Renal cortical epithelial cell (primary cell): ENCODE data around the gene DENND1A. TPM values are rescaled to one million over a fixed set of nuclear protein-coding genes. Genes with fewer than 3 reads are reported as not detected.
"Not testable (repeated sequence)": the region's sequence is repeated elsewhere in the genome, so short reads cannot be mapped to it uniquely, and the experiment has no call there.

Source experiments
- DNase-seq: peaks from one replicate; pipeline ENCODE4 v3.0.0-alpha.2; 2011; ENCODE audit warnings: low read depth
- total RNA-seq: library from RNA; depleted of rRNA; stranded (reverse); fragments of >200 nt; gene quantifications from 2 replicates; pipeline ENCODE4 v1.2.3, GENCODE V29; 2014

DENND1A gene
- total RNA-seq, 1 donor from 2014 or later: 21.5 TPM

DNA sequence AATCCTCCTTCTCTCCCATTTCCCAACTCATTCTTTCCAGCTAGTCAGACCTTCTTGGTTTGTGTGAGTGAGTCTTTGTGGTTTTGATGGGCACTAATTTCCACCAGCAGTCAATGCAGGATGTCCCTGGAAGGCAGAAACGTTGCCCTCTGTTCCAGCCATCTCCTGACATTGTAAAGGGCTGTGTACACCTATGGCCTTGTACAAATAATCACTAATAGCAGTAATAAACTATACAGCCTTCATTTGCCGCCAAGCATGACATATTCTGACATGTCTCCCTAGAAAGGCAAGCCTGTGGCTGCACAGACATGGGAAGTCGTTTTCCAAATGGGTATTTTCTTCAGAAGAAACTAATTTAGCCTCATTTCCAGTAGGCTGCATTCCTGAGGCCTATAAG, 18.4 kb upstream of the DENND1A start:
- no peak for DNase-seq

DNA sequence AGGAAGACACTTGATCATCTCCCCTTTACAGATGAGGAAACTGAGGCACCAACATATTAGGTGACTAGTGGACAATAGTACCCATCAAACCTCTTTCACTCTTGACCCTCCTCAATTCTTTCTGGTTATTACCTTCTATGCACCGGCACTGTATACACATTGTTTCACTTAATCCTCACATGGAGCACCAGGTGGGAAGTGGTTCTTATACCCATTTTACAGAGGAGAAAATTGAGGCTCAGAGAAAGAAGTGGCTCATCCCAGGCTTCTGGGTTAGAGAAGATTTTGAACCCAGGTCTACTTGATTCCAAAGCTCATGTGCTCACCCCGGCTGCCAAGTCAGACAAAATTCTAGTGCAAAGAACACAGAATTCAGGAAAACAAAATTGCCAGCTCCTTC, 17.4 kb upstream of the DENND1A start:
- DNase-seq: no peak

DNA sequence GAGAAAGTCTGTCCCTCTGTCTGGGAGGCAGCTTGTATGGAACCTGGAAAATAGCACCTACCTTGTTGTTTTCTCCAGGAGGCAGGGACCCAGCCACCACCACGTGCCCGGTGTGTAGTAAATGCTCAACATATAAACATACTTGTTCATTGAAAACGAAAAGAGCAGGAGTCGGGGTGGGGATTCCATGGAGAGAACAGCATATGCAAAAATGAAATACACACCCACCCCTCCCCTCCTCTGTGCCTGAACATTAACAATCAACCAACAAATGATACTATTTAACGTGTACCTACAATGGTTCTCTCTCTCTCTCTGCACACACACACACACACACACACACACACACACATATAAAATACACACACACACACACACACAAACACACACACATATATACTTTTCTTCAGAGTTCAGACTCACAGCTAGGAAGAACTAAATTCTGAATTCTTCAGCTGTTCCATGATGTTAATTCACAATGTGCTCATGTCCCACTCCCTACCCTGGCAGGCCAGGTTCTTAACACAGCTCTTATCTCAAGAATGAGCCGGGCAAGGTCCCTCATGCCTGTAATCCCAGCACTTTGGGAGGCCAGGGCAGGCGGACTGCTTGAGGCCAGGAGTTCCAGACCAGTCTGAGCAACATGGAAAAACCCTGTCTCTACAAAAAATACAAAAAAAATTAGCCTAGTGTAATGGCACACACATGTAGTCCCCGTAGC, 16.3 kb upstream of the DENND1A start:
- no peak for DNase-seq

DNA sequence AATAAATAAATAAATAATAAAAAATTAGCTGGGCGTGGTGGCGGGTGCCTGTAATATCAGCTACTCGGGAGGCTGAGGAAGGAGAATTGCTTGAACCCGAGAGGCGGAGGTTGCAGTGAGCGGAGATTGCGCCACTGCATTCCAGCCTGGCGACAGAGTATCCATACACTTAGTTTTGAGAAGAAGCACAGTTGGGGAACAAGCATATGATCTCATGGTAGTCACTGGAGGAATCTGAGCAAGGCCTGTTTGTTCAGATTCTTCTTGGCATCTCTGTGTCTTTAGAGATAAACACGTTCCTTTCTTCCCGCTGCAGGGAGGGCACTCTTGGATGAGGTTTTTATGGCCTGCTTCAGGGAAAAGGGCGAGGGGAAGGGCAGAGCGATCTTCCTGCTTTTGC, 15.6 kb upstream of the DENND1A start:
- DNase-seq: no peak

GRCh38 chr9:123944464-123944863, 14.5 kb upstream of the DENND1A start:
- not testable (repeated sequence) for DNase-seq

- no peak for DNase-seq
Measured at GRCh38 chr9:123943671-123944070, 13.7 kb upstream of the DENND1A start.

GRCh38 chr9:123942542-123942941, 12.6 kb upstream of the DENND1A start:
- DNase-seq: no peak

GRCh38 chr9:123941524-123942070, 11.7 kb upstream of the DENND1A start:
- no peak for DNase-seq

GRCh38 chr9:123940721-123941523, 11.0 kb upstream of the DENND1A start:
- DNase-seq: no peak

DNA sequence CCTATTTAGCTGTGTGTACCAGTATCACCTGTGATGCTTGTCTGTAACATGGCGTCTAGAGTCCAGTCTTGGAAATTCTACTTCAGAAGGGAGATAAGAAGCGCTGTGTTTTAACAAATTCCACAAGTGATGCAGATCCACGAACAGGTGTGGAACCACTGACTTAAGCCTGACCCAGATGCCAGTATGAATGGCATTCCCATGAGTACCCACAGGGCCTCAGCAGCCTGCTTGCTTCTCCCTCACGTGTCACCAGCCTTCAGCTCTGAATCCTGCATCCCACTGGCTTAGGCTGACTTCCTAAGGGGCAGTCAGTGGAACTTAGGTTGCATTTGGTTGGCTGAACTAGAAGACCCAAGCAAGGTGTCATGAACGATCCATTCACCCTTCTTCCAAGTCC, 8.5 kb upstream of the DENND1A start:
- DNase-seq: no peak

- DNase-seq: not testable (repeated sequence)
Measured at GRCh38 chr9:123936575-123936974, 6.6 kb upstream of the DENND1A start.

GRCh38 chr9:123933440-123934212, 3.7 kb upstream of the DENND1A start:
- DNase-seq: peak; percentile 84

DNA sequence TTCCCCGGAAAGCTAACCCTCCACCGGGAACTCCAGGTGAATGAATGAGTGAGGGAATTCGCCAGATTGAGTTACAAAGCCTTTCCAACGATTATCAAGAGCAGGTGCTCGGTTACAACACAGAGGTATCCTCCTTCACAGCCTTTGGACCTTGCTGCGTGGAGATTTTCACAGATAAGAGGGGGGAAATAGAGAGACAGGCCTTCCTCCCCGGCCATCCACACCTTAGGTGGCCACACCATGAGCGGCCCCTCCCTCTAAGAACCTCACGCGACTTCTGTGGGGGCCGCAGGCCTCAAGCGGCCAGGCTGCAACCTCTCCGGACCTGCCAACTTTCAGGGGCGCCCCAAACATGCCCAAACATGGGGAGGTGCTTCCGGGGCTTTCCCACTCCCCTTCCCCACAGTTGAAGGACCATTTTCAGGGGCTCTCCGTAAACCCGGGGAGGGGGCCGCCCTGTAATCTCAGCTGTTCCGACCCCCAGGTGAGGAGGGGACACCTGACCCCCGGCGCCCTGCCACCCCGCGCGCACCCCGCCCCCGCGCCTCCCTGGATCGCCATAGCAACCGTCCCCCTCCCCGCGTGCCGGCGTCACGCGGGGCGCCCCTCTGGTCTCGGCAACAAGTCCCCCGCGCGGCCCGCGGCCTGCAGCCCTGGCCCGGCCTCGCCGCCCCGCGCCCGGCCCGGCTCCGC, 603 bp downstream of the DENND1A start:
- DNase-seq: peak; percentile 17

GRCh38 chr9:123928533-123929176, 1.3 kb downstream of the DENND1A start:
- DNase-seq: peak; percentile 12

- DNase-seq: peak; percentile 13
Measured at GRCh38 chr9:123927625-123928532, 2.0 kb downstream of the DENND1A start.

GRCh38 chr9:123926941-123927340, 3.0 kb downstream of the DENND1A start:
- DNase-seq: no peak

DNA sequence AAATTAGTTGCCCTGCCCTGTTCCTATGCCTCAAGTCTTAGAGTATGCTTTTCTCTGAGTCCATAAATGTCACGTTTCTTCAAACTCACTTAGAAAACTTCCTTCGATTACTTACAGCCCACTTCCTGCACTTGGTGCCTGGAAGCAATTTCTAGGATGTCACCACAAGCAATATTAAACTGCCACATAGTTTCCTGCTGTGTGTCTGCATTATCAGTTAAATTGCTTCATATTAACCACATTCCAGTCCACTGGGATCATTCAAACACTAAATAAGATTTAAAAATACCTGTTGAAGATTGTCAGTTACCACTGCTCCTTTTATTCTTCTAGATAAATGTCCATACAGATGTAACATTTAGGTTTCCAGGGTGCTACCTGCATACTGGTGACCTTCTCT, 4.1 kb downstream of the DENND1A start:
- DNase-seq: peak; percentile 34

GRCh38 chr9:123925161-123925560, 4.8 kb downstream of the DENND1A start:
- DNase-seq: no peak

- no peak for DNase-seq
Measured at GRCh38 chr9:123924727-123925126, 5.2 kb downstream of the DENND1A start.

- no peak for DNase-seq
Measured at GRCh38 chr9:123923884-123924283, 6.0 kb downstream of the DENND1A start.
